COLO829 (cell line): ENCODE data around the gene GHRHR.

Experiments
- DNase-seq: peaks from one replicate; pipeline ENCODE4 v3.0.0; 2012; ENCODE audit warnings: low spot score

Gene GHRHR

DNA sequence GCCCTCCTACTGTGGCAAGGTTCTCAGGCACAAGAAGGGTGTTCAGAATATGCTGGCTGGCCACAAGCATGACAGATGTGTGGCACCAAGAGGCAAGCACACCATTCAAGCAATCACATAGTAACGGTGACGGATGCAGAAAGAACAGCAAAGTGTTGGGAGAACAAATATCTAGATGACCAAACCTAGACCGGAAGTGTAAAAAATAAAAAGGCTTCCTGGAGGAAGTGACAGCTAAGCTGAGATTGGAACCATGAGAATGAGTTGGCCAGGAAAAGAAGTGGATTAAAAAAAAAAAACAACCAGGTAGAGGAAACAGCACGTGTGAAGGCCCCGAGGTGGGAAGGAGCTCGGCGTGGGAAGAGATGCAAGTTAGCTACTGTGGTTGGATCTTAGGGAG, 22.0 kb downstream of the GHRHR start:
- DNase-seq, result no peak

DNA sequence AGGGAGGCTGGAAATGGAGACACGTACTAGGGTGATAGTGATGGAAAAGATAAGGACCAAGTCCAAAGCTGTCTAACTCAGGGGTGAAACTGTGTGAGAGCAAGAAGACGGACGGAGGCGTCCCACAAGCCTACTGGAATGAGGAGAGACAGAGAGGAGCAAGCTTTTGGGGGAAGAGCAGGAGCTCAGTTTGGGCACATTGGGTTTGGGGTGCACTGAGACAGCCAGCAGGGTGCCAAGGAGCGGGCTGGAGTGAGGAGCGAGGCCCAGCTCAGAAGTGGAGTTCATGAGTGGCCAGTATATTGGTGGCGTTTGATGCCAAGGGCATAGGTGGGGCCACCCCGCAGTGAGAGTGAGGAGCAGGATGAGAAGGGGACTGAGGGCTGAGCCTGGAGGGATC, 22.6 kb downstream of the GHRHR start:
- no peak for DNase-seq

DNA sequence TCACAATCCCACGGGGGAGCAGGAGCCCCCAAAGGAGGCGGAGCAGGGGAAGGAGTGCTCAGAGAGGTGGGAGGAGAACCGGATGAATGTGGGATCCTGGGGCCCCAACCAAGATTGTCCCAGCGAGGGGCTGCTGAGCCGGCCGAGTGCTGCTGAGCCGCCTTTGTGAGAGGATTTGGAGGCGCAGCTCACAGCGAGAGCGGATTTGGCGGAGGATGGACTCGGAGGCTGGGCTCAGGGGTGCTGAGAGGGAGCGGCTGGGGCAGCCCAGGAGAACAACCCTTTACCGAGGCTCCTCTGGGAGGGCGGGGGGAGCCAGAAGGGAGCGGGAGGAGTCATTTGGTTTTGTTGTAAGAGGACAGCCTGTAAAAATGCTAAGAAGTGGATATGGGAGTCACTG, 23.0 kb downstream of the GHRHR start:
- DNase-seq, result no peak

DNA sequence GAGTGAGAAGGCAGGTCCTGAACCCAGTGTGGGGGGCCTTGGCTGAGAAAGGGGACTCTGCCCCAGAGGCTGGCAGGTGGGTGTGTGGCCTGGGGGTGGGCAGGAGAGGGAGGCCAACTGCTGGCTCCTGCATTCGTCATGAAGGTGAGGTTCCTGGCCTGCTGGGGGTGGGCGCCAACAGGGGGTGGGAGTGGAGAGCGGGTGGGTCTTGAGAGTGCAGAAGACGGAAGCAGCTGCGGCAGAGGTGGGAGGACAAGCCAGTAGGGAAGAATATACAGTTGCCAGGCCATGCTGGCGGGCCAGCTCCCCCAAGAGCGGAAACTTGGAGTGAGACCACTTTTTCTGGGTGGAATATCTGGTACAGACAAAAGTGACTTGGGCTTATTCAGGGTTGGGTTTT, 23.4 kb downstream of the GHRHR start:
- DNase-seq, result no peak

- DNase-seq, result no peak
Observed at GRCh38 chr7:30987936-30988335, 24.2 kb downstream of the GHRHR start.

- DNase-seq, result no peak
Observed at GRCh38 chr7:30988351-30989005, 24.7 kb downstream of the GHRHR start.

DNA sequence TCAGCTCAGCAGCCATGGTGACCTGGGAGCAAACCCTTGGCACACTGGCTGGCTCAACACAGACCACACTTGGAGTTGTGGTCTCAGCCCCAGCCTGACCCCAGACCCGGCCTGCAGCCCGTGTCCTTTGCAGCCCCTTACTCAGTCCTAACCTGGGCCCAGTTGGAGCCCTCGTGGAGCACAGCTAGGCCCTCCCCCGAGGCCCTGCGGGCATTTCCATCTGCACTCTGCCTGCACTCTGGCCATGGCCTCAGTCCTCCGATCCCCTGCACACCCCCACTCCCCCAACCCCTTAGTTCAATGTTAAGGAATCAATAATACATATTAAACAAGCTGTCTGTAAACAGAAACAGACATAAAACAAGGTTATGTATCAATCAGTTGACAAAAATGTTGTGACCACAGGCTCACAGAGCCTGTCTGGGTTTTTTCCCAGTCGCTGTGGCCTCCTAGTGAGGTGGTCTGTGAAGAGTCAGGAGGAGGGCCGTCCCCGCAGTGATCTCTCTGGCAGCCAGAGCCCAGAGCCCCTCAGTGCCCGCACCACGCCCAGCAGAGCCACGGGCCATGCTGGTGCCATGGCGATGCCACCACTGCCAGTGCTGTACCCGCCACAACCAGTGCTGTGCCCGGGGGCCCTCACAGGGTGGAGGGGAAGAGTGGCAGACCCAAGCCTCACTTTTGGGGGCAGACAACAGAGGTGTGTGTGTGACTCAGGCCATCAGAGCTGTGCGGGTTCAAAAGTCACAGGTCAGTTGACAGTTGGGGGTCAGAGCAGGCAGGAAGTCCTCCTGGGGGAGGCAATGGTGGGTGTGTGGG, 25.5 kb downstream of the GHRHR start:
- no peak for DNase-seq

GRCh38 chr7:30989824-30990672, 26.3 kb downstream of the GHRHR start:
- DNase-seq, result no peak

- DNase-seq, result no peak
Observed at GRCh38 chr7:30990673-30991170, 27.0 kb downstream of the GHRHR start.

DNA sequence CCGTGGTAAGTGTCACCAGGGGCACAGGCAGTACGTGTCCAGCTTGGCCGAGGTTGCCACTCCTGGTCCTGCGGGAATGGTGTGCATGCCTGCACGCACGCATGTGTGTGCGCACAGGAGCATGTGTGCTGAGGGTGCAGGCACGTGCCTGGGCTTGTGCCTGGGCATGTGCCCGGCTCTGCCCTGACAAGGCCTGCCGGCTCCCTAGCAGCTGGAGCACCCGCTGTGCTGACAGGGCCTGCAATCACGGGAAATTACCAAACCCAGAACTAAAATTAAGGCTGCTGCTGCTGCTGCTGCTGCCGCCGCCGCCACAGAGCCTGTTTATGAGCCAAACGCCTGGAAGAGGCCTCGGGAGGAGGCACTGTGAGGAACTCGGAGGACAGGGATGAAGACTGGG, 28.7 kb downstream of the GHRHR start:
- no peak for DNase-seq

- DNase-seq, result no peak
Observed at GRCh38 chr7:30994206-30995100, 30.7 kb downstream of the GHRHR start.

DNA sequence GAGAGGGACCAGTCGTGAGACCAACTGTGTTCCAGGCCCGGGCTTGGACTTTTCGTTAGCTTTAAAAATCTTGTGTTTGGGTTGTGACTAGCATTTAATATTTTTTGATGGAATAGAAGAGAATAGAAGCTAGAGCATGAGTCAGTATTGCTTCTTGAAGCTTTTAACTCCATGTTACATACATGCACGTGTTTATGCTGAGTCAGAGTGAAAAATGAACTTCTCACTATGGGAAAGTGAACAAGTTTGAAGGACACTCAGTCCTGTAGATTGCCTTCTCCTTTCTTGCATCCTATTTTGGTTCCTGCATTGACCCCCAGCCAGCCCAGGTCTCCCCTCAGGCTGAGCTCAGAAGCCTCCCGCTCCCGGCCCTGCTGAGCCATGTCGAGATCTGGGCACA, 31.8 kb downstream of the GHRHR start:
- no peak for DNase-seq

DNA sequence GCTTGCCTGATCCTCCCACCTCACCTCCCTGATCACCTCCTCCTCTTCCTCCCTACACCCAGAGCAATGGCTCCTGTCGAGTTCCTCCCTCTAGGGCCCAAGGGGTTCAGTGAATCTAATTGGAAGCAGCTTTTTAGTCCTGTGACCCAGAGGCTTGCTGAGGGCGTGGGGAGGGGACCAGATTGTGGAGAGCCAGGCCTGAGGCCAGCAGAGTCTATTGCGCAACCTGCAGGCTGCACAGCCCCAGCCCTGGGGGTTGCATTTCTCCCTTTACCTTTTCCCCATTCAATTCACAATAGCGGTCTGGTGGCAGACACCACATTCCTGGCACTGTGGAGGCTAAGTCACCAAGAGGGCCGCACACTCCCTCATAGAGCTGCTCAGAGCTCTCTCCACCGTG, 32.5 kb downstream of the GHRHR start:
- DNase-seq, result no peak

DNA sequence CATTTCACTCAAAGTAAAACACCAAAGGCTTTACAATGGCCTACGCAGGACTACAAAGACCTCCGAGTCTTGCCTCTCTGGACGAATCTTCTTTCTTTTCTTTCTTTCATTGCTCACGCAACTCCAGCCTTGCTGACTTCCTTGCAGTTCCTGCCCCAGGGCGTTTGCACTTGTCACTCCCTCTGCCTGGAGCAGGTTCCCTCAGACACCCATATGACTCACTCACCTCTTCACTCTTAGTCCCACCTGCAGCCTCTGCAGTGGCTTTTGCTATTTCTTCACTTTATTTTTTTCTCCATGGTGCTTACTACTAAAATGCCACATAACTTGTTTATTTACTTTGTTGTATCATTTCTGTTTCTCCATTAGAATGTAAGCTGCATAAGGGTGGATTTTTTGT, 33.1 kb downstream of the GHRHR start:
- no peak for DNase-seq

- no peak for DNase-seq
Observed at GRCh38 chr7:30997316-30997715, 33.6 kb downstream of the GHRHR start.

DNA sequence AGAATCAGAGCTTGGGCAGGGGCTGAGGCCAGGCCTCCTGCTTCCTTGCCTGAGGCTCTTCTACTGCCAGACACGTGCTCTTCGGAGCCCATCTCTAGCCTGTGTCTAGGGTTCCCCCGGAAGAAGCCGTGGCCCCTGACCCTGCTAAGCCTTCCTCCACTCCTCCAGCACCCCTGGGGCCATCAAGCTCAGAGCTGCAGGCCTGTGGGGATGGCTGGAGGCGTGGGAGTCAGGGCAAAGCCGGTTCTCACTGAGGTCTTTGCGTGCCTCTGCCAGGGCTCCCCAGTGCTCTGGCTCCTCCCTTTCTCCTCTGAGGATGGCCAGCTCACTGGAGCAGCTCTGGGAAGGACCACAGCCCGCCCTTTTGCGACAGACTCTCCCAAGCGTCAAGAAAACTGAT, 34.4 kb downstream of the GHRHR start:
- DNase-seq, result no peak

- DNase-seq, result no peak
Observed at GRCh38 chr7:31000161-31000693, 36.5 kb downstream of the GHRHR start.

DNA sequence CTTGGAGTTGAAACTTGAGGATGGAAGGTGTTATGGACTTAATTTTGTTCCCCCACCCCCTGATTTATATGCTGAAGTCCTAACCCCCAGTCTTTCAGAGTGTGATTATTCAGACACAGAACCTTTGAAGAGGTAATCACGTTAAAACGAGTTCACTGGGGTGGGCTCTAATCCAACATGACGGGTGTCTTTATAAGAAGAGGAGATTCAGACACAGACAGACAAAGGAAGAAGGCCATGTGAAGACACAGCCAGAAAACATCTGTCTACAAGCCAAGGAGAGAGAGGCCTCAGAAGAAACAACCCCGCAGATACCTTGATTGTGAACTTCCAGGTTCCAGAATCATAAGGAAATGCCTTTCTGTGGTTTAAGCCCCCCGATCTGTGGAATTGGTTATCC, 37.0 kb downstream of the GHRHR start:
- no peak for DNase-seq

DNA sequence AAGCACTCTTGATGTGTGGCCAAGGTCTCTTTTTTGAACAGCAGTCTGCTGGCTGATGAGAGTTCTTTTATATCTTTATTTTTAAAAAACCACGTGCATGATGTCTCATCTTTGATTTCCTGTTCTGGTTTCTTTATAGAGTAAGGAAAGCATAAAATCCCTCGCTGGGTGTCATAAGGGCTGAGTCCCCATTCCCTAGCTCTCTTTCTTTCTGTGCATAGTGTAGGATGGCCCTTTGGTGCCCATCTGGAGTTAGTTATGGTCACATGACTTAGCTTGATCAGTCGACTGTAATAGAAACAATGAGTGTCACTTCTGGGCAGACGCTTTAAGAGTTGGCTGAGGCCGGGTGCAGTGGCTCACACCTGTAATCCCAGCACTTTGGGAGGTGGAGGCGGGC, 38.5 kb downstream of the GHRHR start:
- DNase-seq, result peak; percentile 48

DNA sequence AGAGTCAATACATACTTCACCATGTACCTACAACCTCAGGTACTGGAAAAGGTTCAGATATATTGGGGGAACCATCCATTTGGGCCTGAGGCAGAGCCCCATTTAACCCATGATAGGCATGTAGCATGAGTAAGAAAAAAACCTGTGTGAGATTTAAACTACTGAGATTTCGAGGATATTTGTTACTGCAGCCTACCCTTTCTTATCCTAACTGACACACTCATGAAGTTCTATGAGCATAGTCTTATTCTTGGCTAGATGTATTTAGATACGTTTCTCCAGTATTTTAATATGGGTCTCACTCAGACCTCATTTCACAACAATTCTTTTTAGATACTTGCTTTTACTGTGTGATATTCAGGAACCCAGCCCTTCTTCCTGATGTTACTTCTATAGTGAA, 39.3 kb downstream of the GHRHR start:
- DNase-seq, result no peak

GRCh38 chr7:31003721-31004120, 40.0 kb downstream of the GHRHR start:
- DNase-seq, result no peak
